ENCODE measurements around the gene XDH. TPM values are rescaled to one million over a fixed set of nuclear protein-coding genes. Genes with fewer than 3 reads are reported as not detected.

XDH gene
- total and polyA plus RNA-seq, 2 donors (not counting 1 experiment from before 2014, with no cell fraction given) = 0.50 to 0.59 TPM

DNA sequence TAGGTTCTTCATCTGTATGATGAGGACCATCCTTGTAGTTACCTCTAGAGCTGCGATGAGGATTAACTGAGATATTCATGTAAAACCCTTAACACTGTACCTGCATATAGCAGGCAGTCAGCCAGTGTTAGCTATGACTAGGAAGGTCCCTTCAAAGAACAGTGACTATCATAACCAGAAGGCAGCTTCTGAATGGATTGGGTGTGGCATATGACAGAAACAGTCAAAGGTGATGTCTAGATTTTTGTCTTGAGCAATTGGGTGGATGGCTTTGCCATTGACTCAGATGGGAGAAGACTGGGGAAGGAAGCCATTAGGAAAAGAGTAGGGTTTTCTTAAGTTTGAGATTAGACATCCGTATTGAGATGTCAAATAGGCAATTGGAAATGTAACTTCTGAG is 15.7 kb downstream of the XDH start:
- Histone ChIP-seq H2AFZ (ENCODE audit: low read length) (no peak overlapping the region), H3K4me1 (ENCODE audit: control insufficient read depth, extremely low read depth, insufficient read depth, low read length) (peaks cover 15% of the 10 kb centered on the region), H4K20me1 (ENCODE audit: control insufficient read depth, extremely low read depth, insufficient read depth, low read length) (no peaks in the 10 kb centered on the region), H3K27me3 (ENCODE audit: control insufficient read depth, insufficient read depth, low read length) (no peaks in the 10 kb centered on the region), H3K4me3 (replicated peaks in 1 of 4; ENCODE audit: control extremely low read depth in 1 of 4, insufficient read depth in 1 of 4, low read depth in 3 of 4, low read length in 4 of 4) (no peak overlapping the region), H3K9me3 (ENCODE audit: control insufficient read depth, insufficient read depth, low read depth, low read length) (no peaks in the 10 kb centered on the region), H3K4me2 (ENCODE audit: extremely low read depth, insufficient read depth, low read length) (no peak overlapping the region), H3K27ac (ENCODE audit: insufficient read depth, low read length) (no peak overlapping the region), H3K79me2 (ENCODE audit: control insufficient read depth, insufficient read depth, low read length) (no peaks in the 10 kb centered on the region), H3K36me3 (ENCODE audit: control insufficient read depth, insufficient read depth, low read length) (no peaks in the 10 kb centered on the region), H3K9ac (ENCODE audit: insufficient read depth, low read length) (no peak overlapping the region)
- no peak for TF ChIP-seq EZH2 (IDR thresholded peaks at IDR 0.05; ENCODE audit: low read length, missing control alignments)
- no peak for TF ChIP-seq CTCF (conservative IDR thresholded peaks at IDR 0.05 in 1 of 2, IDR thresholded peaks at IDR 0.05 in 1 of 2; ENCODE audit: low read depth in 1 of 2, low read length in 2 of 2)
- DNase-seq (ENCODE audit: low read depth in 2 of 2) = no peak

GRCh38 chr2:31397094-31397493 is 17.4 kb downstream of the XDH start:
- Histone ChIP-seq H4K20me1 (ENCODE audit: control insufficient read depth, extremely low read depth, insufficient read depth, low read length) (no peaks in the 10 kb centered on the region), H3K4me3 (replicated peaks in 1 of 4; ENCODE audit: control extremely low read depth in 1 of 4, insufficient read depth in 1 of 4, low read depth in 3 of 4, low read length in 4 of 4) (no peak overlapping the region), H3K27me3 (ENCODE audit: control insufficient read depth, insufficient read depth, low read length) (no peaks in the 10 kb centered on the region), H3K9ac (ENCODE audit: insufficient read depth, low read length) (no peak overlapping the region), H3K9me3 (ENCODE audit: control insufficient read depth, insufficient read depth, low read depth, low read length) (no peaks in the 10 kb centered on the region), H3K4me1 (ENCODE audit: control insufficient read depth, extremely low read depth, insufficient read depth, low read length) (peaks cover 12% of the 10 kb centered on the region), H3K4me2 (ENCODE audit: extremely low read depth, insufficient read depth, low read length) (no peak overlapping the region), H3K79me2 (ENCODE audit: control insufficient read depth, insufficient read depth, low read length) (no peaks in the 10 kb centered on the region), H3K36me3 (ENCODE audit: control insufficient read depth, insufficient read depth, low read length) (no peaks in the 10 kb centered on the region), H2AFZ (ENCODE audit: low read length) (no peak overlapping the region), H3K27ac (ENCODE audit: insufficient read depth, low read length) (no peak overlapping the region)
- TF ChIP-seq CTCF (conservative IDR thresholded peaks at IDR 0.05 in 1 of 2, IDR thresholded peaks at IDR 0.05 in 1 of 2; ENCODE audit: low read depth in 1 of 2, low read length in 2 of 2) (no peak), EZH2 (IDR thresholded peaks at IDR 0.05; ENCODE audit: low read length, missing control alignments) (no peak)
- no peak for DNase-seq (ENCODE audit: low read depth in 2 of 2)

DNA sequence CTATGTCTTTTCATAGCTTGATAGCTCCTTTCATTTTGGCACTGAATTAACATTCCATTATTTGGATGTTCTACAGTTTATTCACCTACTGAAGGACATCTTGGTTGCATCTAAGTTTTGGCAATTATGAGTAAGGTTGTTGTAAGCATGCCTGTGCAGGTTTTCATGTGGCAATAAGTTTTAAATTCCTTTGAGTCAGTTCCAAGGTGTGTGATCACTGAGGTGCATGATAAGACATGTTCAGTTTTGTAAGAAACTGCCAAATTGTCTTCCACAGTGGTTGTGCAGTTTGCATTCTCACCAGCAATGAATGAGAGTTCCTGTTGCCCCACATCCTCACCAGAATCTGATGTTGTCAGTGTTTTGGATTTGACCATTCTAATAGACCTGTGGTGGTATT is 24.2 kb downstream of the XDH start:
- Histone ChIP-seq H4K20me1 (ENCODE audit: control insufficient read depth, extremely low read depth, insufficient read depth, low read length) (no peaks in the 10 kb centered on the region), H3K79me2 (ENCODE audit: control insufficient read depth, insufficient read depth, low read length) (no peaks in the 10 kb centered on the region), H3K9ac (ENCODE audit: insufficient read depth, low read length) (no peak overlapping the region), H3K4me2 (ENCODE audit: extremely low read depth, insufficient read depth, low read length) (no peak overlapping the region), H2AFZ (ENCODE audit: low read length) (no peak overlapping the region), H3K4me3 (replicated peaks in 1 of 4; ENCODE audit: control extremely low read depth in 1 of 4, insufficient read depth in 1 of 4, low read depth in 3 of 4, low read length in 4 of 4) (no peak overlapping the region), H3K36me3 (ENCODE audit: control insufficient read depth, insufficient read depth, low read length) (no peaks in the 10 kb centered on the region), H3K9me3 (ENCODE audit: control insufficient read depth, insufficient read depth, low read depth, low read length) (no peaks in the 10 kb centered on the region), H3K27me3 (ENCODE audit: control insufficient read depth, insufficient read depth, low read length) (no peaks in the 10 kb centered on the region), H3K27ac (ENCODE audit: insufficient read depth, low read length) (no peak overlapping the region), H3K4me1 (ENCODE audit: control insufficient read depth, extremely low read depth, insufficient read depth, low read length) (no peaks in the 10 kb centered on the region)
- TF ChIP-seq CTCF (conservative IDR thresholded peaks at IDR 0.05 in 1 of 2, IDR thresholded peaks at IDR 0.05 in 1 of 2; ENCODE audit: low read depth in 1 of 2, low read length in 2 of 2) (no peak), EZH2 (IDR thresholded peaks at IDR 0.05; ENCODE audit: low read length, missing control alignments) (no peak)
- peak in 1 of 2 donors; percentile 64 for DNase-seq (ENCODE audit: low read depth in 2 of 2)
